ENCODE data around the gene SERPINB10.
"Not testable (repeated sequence)": the region's sequence is repeated elsewhere in the genome, so short reads cannot be mapped to it uniquely, and the experiment has no call there.

DNA sequence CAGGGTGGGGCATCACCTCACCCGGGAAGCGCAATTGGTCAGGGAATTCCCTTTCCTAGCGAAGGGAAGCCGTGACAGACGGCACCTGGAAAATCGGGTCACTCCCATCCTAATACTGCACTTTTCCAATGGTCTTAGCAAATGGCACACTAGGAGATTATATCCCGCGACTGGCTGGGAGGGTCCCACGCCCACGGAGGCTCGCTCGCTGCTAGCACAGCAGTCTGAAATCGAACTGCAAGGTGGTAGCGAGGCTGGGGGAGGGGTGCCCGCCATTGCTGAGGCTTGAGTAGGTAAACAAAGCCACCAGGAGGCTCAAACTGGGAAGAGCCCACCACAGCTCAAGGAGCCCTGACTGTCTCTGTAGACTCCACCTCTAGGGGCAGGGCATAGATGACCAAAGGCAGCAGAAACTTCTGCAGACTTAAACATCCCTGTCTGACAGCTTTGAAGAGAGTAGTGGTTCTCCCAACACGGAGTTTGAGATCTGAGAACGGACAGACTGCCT, 32.8 kb downstream of the SERPINB10 start:
- not testable (repeated sequence) for TF ChIP-seq FOXM1 (IDR thresholded peaks at IDR 0.05; ENCODE audit: low read depth); FOXM1 (CRISPR knock-in tag; IDR thresholded peaks at IDR 0.05; ENCODE audit: low read depth); ZNF318 (IDR thresholded peaks at IDR 0.05; ENCODE audit: borderline replicate concordance in 1 of 2, low read depth in 1 of 2); TBP (optimal IDR thresholded peaks at IDR 0.05; ENCODE audit: low read depth, low read length); NR0B1 (IDR thresholded peaks at IDR 0.05; ENCODE audit: partially characterized antibody)
